Activated T-helper 1 cell treated with anti-CD3 and anti-CD28 coated beads, Interleukin-12 subunit alpha, Interleukin-12 subunit beta, Interleukin-2, Interleukin-4 antibody, amounts not matched to agents 30 ng/mL and 10 ng/mL and 1 ng/mL, durations not matched to agents 14 hours and 24 hours and 36 hours (primary cell): ENCODE data around the gene CCDC167. TPM values are rescaled to one million over a fixed set of nuclear protein-coding genes. Genes with fewer than 3 reads are reported as not detected.

Experiments used
- DNase-seq: peaks from one replicate; pipeline ENCODE4 v3.0.0; 2021; ENCODE audit warnings: low spot score
- H3K27ac Mint-ChIP-seq: one replicate; pipeline ENCODE4 v1.8.0; 2021; ENCODE audit warnings: mild to moderate bottlenecking, mixed read lengths
- H3K27me3 Mint-ChIP-seq: one replicate; pipeline ENCODE4 v1.8.0; 2022; ENCODE audit warnings: mild to moderate bottlenecking, moderate library complexity, mixed read lengths; ENCODE audit not compliant: insufficient read depth
- H3K36me3 Mint-ChIP-seq: one replicate; pipeline ENCODE4 v1.8.0; 2021; ENCODE audit warnings: low read depth, mixed read lengths
- H3K4me1 Mint-ChIP-seq: one replicate; pipeline ENCODE4 v1.8.0; 2021; ENCODE audit warnings: low read depth, mixed read lengths
- H3K4me3 Mint-ChIP-seq: one replicate; pipeline ENCODE4 v1.8.0; 2021; ENCODE audit warnings: mild to moderate bottlenecking, moderate library complexity, mixed read lengths
- H3K9me3 Mint-ChIP-seq: one replicate; pipeline ENCODE4 v1.8.0; 2021; ENCODE audit warnings: mixed read lengths
- intact Hi-C: fragments of 100-400 bp; cut with micrococcal nuclease; formaldehyde crosslinking; loops from one replicate; pipeline ENCODE4 v1.15.1; 2024
- total RNA-seq: library from RNA; stranded (reverse); gene quantifications from 2 replicates; pipeline ENCODE4 v1.2.3, GENCODE V29; 2022

The CCDC167 gene
- total RNA-seq, 1 donor from 2014 or later, result 66.6 TPM

- peak overlapping the region; percentile 76 for H3K27ac Mint-ChIP-seq
- H3K4me3 Mint-ChIP-seq, result no peak overlapping the region
- intact Hi-C loops, result no loop called here
- peaks cover 54% of the 10 kb centered on the region for H3K4me1 Mint-ChIP-seq
- H3K9me3 Mint-ChIP-seq, result no peaks in the 10 kb centered on the region
- H3K27me3 Mint-ChIP-seq, result no peaks in the 10 kb centered on the region
- DNase-seq, result no peak
- peaks cover 9% of the 10 kb centered on the region for H3K36me3 Mint-ChIP-seq
Measured at GRCh38 chr6:37489697-37490336, 9.9 kb downstream of the CCDC167 start.

- DNase-seq, result no peak
- peaks cover 47% of the 10 kb centered on the region for H3K4me1 Mint-ChIP-seq
- H3K27me3 Mint-ChIP-seq, result no peaks in the 10 kb centered on the region
- peaks cover 6% of the 10 kb centered on the region for H3K36me3 Mint-ChIP-seq
- no peak overlapping the region for H3K4me3 Mint-ChIP-seq
- H3K27ac Mint-ChIP-seq, result peak overlapping the region; percentile 46
- no peaks in the 10 kb centered on the region for H3K9me3 Mint-ChIP-seq
- intact Hi-C loops, result no loop called here
Measured at GRCh38 chr6:37488476-37488875, 11.2 kb downstream of the CCDC167 start.

- peaks cover 10% of the 10 kb centered on the region for H3K36me3 Mint-ChIP-seq
- no peak for DNase-seq
- H3K4me3 Mint-ChIP-seq, result no peak overlapping the region
- peak overlapping the region; percentile 46 for H3K27ac Mint-ChIP-seq
- H3K27me3 Mint-ChIP-seq, result no peaks in the 10 kb centered on the region
- intact Hi-C loops, result no loop called here
- peaks cover 44% of the 10 kb centered on the region for H3K4me1 Mint-ChIP-seq
- no peaks in the 10 kb centered on the region for H3K9me3 Mint-ChIP-seq
Measured at GRCh38 chr6:37487591-37488380, 11.9 kb downstream of the CCDC167 start.

- DNase-seq, result no peak
- Mint-ChIP-seq H3K27ac (no peak overlapping the region), H3K36me3 (peaks cover 18% of the 10 kb centered on the region), H3K9me3 (no peaks in the 10 kb centered on the region), H3K4me1 (peaks cover 29% of the 10 kb centered on the region), H3K27me3 (no peaks in the 10 kb centered on the region), H3K4me3 (no peak overlapping the region)
- intact Hi-C loops, result no loop called here
Measured at GRCh38 chr6:37486121-37486839, 13.4 kb downstream of the CCDC167 start.

GRCh38 chr6:37485291-37485702, 14.4 kb downstream of the CCDC167 start:
- H3K9me3 Mint-ChIP-seq, result no peaks in the 10 kb centered on the region
- peaks cover 21% of the 10 kb centered on the region for H3K4me1 Mint-ChIP-seq
- H3K4me3 Mint-ChIP-seq, result no peak overlapping the region
- H3K27me3 Mint-ChIP-seq, result no peaks in the 10 kb centered on the region
- DNase-seq, result no peak
- peaks cover 22% of the 10 kb centered on the region for H3K36me3 Mint-ChIP-seq
- intact Hi-C loops, result no loop called here
- peak overlapping the region; percentile 58 for H3K27ac Mint-ChIP-seq

GRCh38 chr6:37484786-37485170, 14.9 kb downstream of the CCDC167 start:
- no peak overlapping the region for H3K27ac Mint-ChIP-seq
- peaks cover 22% of the 10 kb centered on the region for H3K36me3 Mint-ChIP-seq
- DNase-seq, result no peak
- intact Hi-C loops, result loop anchor here (1.0 kb wide), 4 partner anchors 33 to 208 kb away; no protein-coding TSS in a partner anchor
- no peaks in the 10 kb centered on the region for H3K9me3 Mint-ChIP-seq
- H3K4me3 Mint-ChIP-seq, result no peak overlapping the region
- peaks cover 16% of the 10 kb centered on the region for H3K4me1 Mint-ChIP-seq
- H3K27me3 Mint-ChIP-seq, result no peaks in the 10 kb centered on the region

GRCh38 chr6:37483917-37484785, 15.5 kb downstream of the CCDC167 start:
- no peak overlapping the region for H3K27ac Mint-ChIP-seq
- H3K4me3 Mint-ChIP-seq, result no peak overlapping the region
- intact Hi-C loops, result loop anchor here (1.0 kb wide), 4 partner anchors 33 to 208 kb away; no protein-coding TSS in a partner anchor
- peaks cover 22% of the 10 kb centered on the region for H3K36me3 Mint-ChIP-seq
- peaks cover 15% of the 10 kb centered on the region for H3K4me1 Mint-ChIP-seq
- H3K27me3 Mint-ChIP-seq, result no peaks in the 10 kb centered on the region
- no peaks in the 10 kb centered on the region for H3K9me3 Mint-ChIP-seq
- DNase-seq, result peak; percentile 53

- Mint-ChIP-seq H3K27ac (no peak overlapping the region), H3K27me3 (no peaks in the 10 kb centered on the region), H3K4me1 (peaks cover 8% of the 10 kb centered on the region), H3K4me3 (no peak overlapping the region), H3K36me3 (peaks cover 20% of the 10 kb centered on the region), H3K9me3 (no peaks in the 10 kb centered on the region)
- DNase-seq, result no peak
- intact Hi-C loops, result no loop called here
Measured at GRCh38 chr6:37483252-37483901, 16.3 kb downstream of the CCDC167 start.

GRCh38 chr6:37482606-37483251, 17.0 kb downstream of the CCDC167 start:
- DNase-seq, result no peak
- no peaks in the 10 kb centered on the region for H3K9me3 Mint-ChIP-seq
- H3K36me3 Mint-ChIP-seq, result peaks cover 18% of the 10 kb centered on the region
- H3K4me1 Mint-ChIP-seq, result peaks cover 2% of the 10 kb centered on the region
- intact Hi-C loops, result no loop called here
- no peak overlapping the region for H3K4me3 Mint-ChIP-seq
- no peaks in the 10 kb centered on the region for H3K27me3 Mint-ChIP-seq
- H3K27ac Mint-ChIP-seq, result peak overlapping the region; percentile 15

GRCh38 chr6:37481711-37482605, 17.7 kb downstream of the CCDC167 start:
- no peaks in the 10 kb centered on the region for H3K27me3 Mint-ChIP-seq
- H3K36me3 Mint-ChIP-seq, result peaks cover 18% of the 10 kb centered on the region
- DNase-seq, result no peak
- H3K4me3 Mint-ChIP-seq, result no peak overlapping the region
- intact Hi-C loops, result no loop called here
- H3K27ac Mint-ChIP-seq, result peak overlapping the region; percentile 15
- no peaks in the 10 kb centered on the region for H3K9me3 Mint-ChIP-seq
- H3K4me1 Mint-ChIP-seq, result no peaks in the 10 kb centered on the region

GRCh38 chr6:37480951-37481534, 18.6 kb downstream of the CCDC167 start:
- DNase-seq, result no peak
- Mint-ChIP-seq H3K9me3 (no peaks in the 10 kb centered on the region), H3K27me3 (no peaks in the 10 kb centered on the region), H3K4me1 (no peaks in the 10 kb centered on the region), H3K27ac (peak overlapping the region; percentile 36), H3K36me3 (peaks cover 21% of the 10 kb centered on the region), H3K4me3 (no peak overlapping the region)
- intact Hi-C loops, result no loop called here
